Gastroesophageal sphincter (tissue), 4 donors: ENCODE measurements around the gene GSTA4. TPM values are rescaled to one million over a fixed set of nuclear protein-coding genes. Genes with fewer than 3 reads are reported as not detected.

Source experiments
- ATAC-seq: fragments of 150-250 bp; one replicate; pipeline ENCODE4 v1.9.1; 2016; ENCODE audit warnings: mild to moderate bottlenecking, moderate library complexity
- H3K27ac ChIP-seq, 4 donors: fragments of 200-600 bp; sonication (generic) in 3 of 4; 1 replicate in 3 of 4; 2 replicates in 1 of 4; pipeline ENCODE4 v1.5.1; 2016 to 2019
- H3K27me3 ChIP-seq: fragments of 200-600 bp; sonication (generic); one replicate; pipeline ENCODE4 v1.5.1; 2019
- H3K36me3 ChIP-seq, 2 donors: fragments of 200-600 bp; sonication (generic); one replicate each; pipeline ENCODE4 v1.5.1; 2019; ENCODE audit warnings: control low read depth in 1 of 2
- H3K4me1 ChIP-seq, 3 donors: fragments of 200-600 bp; sonication (generic); 1 replicate in 2 of 3; 2 replicates in 1 of 3; pipeline ENCODE4 v1.5.1; 2016 to 2019; ENCODE audit warnings: control low read depth in 2 of 3
- H3K4me3 ChIP-seq, 2 donors: fragments of 200-600 bp; sonication (generic); one replicate each; pipeline ENCODE4 v1.5.1; 2019; ENCODE audit warnings: mild to moderate bottlenecking in 1 of 2, moderate library complexity in 1 of 2
- H3K9me3 ChIP-seq, 3 donors: fragments of 200-600 bp; sonication (generic); one replicate each; pipeline ENCODE4 v1.5.1; 2017 to 2019; ENCODE audit warnings: control low read depth in 2 of 3
- EP300 ChIP-seq: sonication (generic); formaldehyde crosslinking; IDR thresholded peaks from one replicate; pipeline ENCODE4 v1.6.1; 2017; ENCODE audit warnings: antibody characterized with exemption, mild to moderate bottlenecking
- POLR2A ChIP-seq, 2 donors: fragments of 450-650 bp; IDR thresholded peaks; one replicate each; pipeline ENCODE4 v1.6.1; 2017; ENCODE audit warnings: antibody characterized with exemption in 2 of 2, mild to moderate bottlenecking in 2 of 2, moderate library complexity in 1 of 2
- POLR2AphosphoS5 ChIP-seq: sonication (generic); formaldehyde crosslinking; IDR thresholded peaks from one replicate; pipeline ENCODE4 v1.6.1; 2017; ENCODE audit warnings: antibody characterized with exemption
- WGBS, 2 donors: methylation state at CpG; one replicate each; pipeline ENCODE4 v1.1.5; 2018; ENCODE audit warnings: low coverage in 1 of 2; 5-methylcytosine and 5-hydroxymethylcytosine counted together
- total RNA-seq, 4 donors: library from RNA; depleted of rRNA; stranded (reverse); fragments of >200 nt; gene quantifications; one replicate each; pipeline ENCODE4 v1.1.0, GENCODE V29; 2016
- TF ChIP-seq, protein P1 (sequence below), 4 experiments: fragments of 200-600 bp in 2 of 4; fragments of 450-650 bp in 2 of 4; sonication (generic) in 1 of 4; IDR thresholded peaks; one replicate each; pipeline ENCODE4 v1.5.1; 2017 to 2019; ENCODE audit warnings: antibody characterized with exemption in 4 of 4, mild to moderate bottlenecking in 2 of 4, moderate library complexity in 2 of 4

Gene GSTA4
- total RNA-seq, 4 donors from 2014 or later: 19.3 to 40.4 (median 26.9) TPM

DNA sequence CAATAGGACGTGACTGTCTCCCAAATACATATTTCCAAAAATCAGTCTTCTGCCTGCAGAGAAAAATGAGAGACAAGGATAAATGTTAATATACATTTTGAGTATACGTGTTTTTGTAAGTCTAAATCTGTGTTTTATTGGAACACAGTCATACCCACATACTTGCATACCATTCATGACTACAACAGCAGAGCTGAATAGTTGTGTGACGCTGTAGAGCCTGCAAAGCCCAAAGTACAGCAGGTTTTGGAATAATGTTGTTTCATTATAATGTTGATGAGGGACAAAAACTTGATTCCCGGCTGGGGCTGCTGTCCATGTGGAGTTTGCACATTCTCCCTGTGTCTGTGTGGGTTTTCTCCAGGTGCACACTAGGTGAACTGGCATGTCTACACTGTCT lies 46.3 kb upstream of the GSTA4 start:
- ATAC-seq: no peak
- 58 to 81% methylated on average over 3 to 4 of the region's 4 CpGs for WGBS, 2 donors
- Histone ChIP-seq H3K27ac (peak overlapping the region in 3 of 4 donors; percentile 40 to 45 (median 40)), H3K4me3 (no peak overlapping the region), H3K4me1 (peaks cover 12 to 46% (median 19%) of the 10 kb centered on the region in 3 donors), H3K36me3 (peaks cover 3 to 41% of the 10 kb centered on the region in 2 donors), H3K27me3 (no peaks in the 10 kb centered on the region), H3K9me3 (no peaks in the 10 kb centered on the region)
- no peak for TF ChIP-seq EP300
- TF ChIP-seq POLR2A (IDR thresholded peaks at IDR 0.05): no peak
- no peak for TF ChIP-seq POLR2AphosphoS5
- TF ChIP-seq, protein P1, sequence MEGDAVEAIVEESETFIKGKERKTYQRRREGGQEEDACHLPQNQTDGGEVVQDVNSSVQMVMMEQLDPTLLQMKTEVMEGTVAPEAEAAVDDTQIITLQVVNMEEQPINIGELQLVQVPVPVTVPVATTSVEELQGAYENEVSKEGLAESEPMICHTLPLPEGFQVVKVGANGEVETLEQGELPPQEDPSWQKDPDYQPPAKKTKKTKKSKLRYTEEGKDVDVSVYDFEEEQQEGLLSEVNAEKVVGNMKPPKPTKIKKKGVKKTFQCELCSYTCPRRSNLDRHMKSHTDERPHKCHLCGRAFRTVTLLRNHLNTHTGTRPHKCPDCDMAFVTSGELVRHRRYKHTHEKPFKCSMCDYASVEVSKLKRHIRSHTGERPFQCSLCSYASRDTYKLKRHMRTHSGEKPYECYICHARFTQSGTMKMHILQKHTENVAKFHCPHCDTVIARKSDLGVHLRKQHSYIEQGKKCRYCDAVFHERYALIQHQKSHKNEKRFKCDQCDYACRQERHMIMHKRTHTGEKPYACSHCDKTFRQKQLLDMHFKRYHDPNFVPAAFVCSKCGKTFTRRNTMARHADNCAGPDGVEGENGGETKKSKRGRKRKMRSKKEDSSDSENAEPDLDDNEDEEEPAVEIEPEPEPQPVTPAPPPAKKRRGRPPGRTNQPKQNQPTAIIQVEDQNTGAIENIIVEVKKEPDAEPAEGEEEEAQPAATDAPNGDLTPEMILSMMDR (IDR thresholded peaks at IDR 0.05): no peak

DNA sequence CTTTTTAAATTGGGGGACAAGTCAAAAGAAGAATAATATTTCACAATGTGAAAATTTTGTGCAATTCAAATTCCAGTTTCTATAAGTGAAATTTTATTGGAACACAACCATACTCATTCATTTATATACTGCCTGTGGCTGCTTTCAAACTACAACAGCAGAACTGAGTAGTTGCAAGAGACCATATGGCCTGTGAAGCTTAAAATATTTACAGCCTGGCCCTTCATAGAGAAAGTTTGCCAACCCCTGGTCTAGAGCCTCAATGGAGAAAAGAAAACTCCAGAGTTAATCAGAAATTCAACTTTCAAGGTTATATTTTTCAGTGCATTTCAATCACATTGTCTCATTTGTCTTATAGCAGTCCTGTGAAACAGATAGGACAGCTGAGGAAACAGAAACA lies 43.5 kb upstream of the GSTA4 start:
- TF ChIP-seq, protein P1 (IDR thresholded peaks at IDR 0.05): no peak
- TF ChIP-seq POLR2A (IDR thresholded peaks at IDR 0.05): no peak
- TF ChIP-seq EP300: no peak
- TF ChIP-seq POLR2AphosphoS5: no peak
- no peaks in the 10 kb centered on the region for H3K27me3 ChIP-seq
- H3K9me3 ChIP-seq: no peaks in the 10 kb centered on the region
- H3K4me3 ChIP-seq: no peak overlapping the region
- H3K36me3 ChIP-seq: peaks cover 3 to 58% of the 10 kb centered on the region in 2 donors
- ATAC-seq: no peak
- H3K4me1 ChIP-seq: peaks cover 13 to 49% (median 17%) of the 10 kb centered on the region in 3 donors
- no peak overlapping the region for H3K27ac ChIP-seq

DNA sequence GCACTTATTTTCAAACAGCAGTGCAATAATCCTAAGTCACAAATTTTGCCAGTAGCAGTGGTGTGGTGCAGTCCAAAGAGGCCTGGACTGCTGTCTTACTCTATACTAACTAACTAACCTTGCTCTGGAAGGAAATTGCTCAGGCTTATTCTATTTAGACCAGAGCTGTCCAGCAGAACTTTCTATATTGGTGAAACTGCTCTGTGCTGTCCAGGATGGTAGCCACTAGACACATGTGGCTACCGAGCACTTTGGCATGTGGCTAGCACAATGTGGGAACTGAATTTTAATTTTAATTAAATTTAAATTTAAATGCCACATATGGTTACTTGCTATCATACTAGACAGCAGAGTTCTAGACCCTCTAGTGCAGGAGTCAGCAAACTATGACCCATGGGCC lies 43.1 kb upstream of the GSTA4 start:
- Histone ChIP-seq H3K9me3 (no peaks in the 10 kb centered on the region), H3K36me3 (peaks cover 3 to 58% of the 10 kb centered on the region in 2 donors), H3K27me3 (no peaks in the 10 kb centered on the region), H3K4me3 (no peak overlapping the region), H3K4me1 (peaks cover 17 to 49% (median 18%) of the 10 kb centered on the region in 3 donors), H3K27ac (no peak overlapping the region)
- WGBS, 2 donors: 83 to 100% methylated on average over 1 of the region's 1 CpG
- no peak for ATAC-seq
- TF ChIP-seq POLR2AphosphoS5: no peak
- TF ChIP-seq EP300: no peak
- TF ChIP-seq, protein P1 (IDR thresholded peaks at IDR 0.05): no peak
- TF ChIP-seq POLR2A (IDR thresholded peaks at IDR 0.05): no peak

DNA sequence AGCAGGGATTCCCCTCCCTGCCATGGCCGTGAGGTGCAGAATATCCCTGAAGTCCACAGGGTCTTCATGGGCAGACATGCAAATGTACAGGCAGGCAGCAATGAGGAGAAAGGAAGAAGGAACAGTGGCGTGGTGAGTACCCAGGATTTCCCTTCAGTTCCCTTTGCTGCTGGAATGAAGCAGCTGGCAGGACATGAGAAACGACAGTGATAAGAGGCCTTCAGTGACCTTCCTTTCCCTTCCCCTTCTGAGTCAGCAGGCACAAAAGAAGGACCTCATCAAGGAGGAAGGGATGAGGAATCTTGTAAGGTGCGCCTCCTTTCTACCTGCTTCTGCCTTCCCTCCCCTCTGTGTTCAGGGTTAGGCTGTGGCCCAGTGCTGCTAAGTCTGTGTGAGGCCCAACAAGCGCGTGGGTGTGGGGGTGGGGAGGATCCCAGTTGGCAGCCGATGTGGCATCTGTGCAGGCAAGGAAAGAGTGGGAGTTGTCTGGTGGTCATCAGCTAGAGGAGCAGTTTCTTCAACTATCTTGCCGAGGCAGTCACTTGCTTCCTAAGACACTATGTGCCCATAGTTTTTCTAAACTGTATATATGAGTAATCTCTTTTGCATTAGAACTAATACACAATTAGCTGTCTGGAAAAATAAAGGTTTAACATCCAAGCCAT lies 40.6 kb upstream of the GSTA4 start:
- 59 to 60% methylated on average over 3 to 6 of the region's 8 CpGs for WGBS, 2 donors
- Histone ChIP-seq H3K27ac (peak overlapping the region in 3 of 4 donors; percentile 44 to 65 (median 57)), H3K4me3 (no peak overlapping the region), H3K9me3 (no peaks in the 10 kb centered on the region), H3K27me3 (no peaks in the 10 kb centered on the region), H3K4me1 (peaks cover 9 to 34% (median 12%) of the 10 kb centered on the region in 3 donors), H3K36me3 (peaks cover 3 to 67% of the 10 kb centered on the region in 2 donors)
- no peak for TF ChIP-seq EP300
- TF ChIP-seq POLR2A (IDR thresholded peaks at IDR 0.05): no peak
- no peak for TF ChIP-seq POLR2AphosphoS5
- TF ChIP-seq, protein P1 (IDR thresholded peaks at IDR 0.05): no peak
- ATAC-seq: no peak

DNA sequence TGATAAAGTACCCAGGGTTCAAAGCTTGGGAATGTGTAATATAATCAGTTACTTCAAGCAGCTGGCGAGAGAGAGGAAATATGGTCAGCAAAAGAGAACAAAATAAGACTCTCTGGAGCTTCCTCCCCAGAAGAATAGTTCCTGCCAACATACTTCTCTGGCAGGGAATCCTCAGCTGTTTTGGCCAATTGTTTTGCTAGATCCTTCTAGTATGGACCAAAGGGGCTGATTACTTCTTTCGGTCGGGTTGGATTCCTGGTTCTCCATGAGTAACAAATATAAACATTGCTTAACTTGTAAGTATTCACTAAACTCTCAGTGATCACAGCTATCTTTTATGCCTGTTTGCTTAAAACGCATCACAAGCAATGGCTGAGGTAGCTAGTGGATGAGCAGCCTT lies 38.7 kb upstream of the GSTA4 start:
- TF ChIP-seq POLR2AphosphoS5 (peak; percentile 10), POLR2A (IDR thresholded peaks at IDR 0.05) (no peak)
- H3K27me3 ChIP-seq: no peaks in the 10 kb centered on the region
- peak overlapping the region; percentile 43 to 77 (median 59) for H3K27ac ChIP-seq
- no peaks in the 10 kb centered on the region for H3K9me3 ChIP-seq
- peak; percentile 77 for ATAC-seq
- 18 to 29% methylated on average over 2 to 4 of the region's 4 CpGs for WGBS, 2 donors
- peaks cover 0 to 67% of the 10 kb centered on the region in 2 donors for H3K36me3 ChIP-seq
- no peak overlapping the region for H3K4me3 ChIP-seq
- H3K4me1 ChIP-seq: peaks cover 9 to 34% (median 12%) of the 10 kb centered on the region in 3 donors
